ENCODE results near the gene ZNF160. TPM values are rescaled to one million over a fixed set of nuclear protein-coding genes. Genes with fewer than 3 reads are reported as not detected.
A peak's percentile ranks its signal among the peaks of the same experiment; 100 is the strongest.

Gene ZNF160
- total and polyA plus RNA-seq, 2 donors (not counting 1 experiment from before 2014, with no cell fraction given): 21.0 to 28.9 TPM

- no peaks in the 10 kb centered on the region for H4K20me1 ChIP-seq (ENCODE audit: control insufficient read depth, extremely low read depth, insufficient read depth, low read length)
- no peaks in the 10 kb centered on the region for H3K27me3 ChIP-seq (ENCODE audit: control insufficient read depth, insufficient read depth, low read length)
- no peak overlapping the region for H3K27ac ChIP-seq (ENCODE audit: insufficient read depth, low read length)
- no peaks in the 10 kb centered on the region for H3K9me3 ChIP-seq (ENCODE audit: control insufficient read depth, insufficient read depth, low read depth, low read length)
- no peak overlapping the region for H3K4me3 ChIP-seq (replicated peaks in 1 of 4; ENCODE audit: control extremely low read depth in 1 of 4, insufficient read depth in 1 of 4, low read depth in 3 of 4, low read length in 4 of 4)
- no peak overlapping the region for H3K9ac ChIP-seq (ENCODE audit: insufficient read depth, low read length)
- no peak overlapping the region for H2AFZ ChIP-seq (ENCODE audit: low read length)
- no peak overlapping the region for H3K4me2 ChIP-seq (ENCODE audit: extremely low read depth, insufficient read depth, low read length)
- H3K79me2 ChIP-seq (ENCODE audit: control insufficient read depth, insufficient read depth, low read length): no peaks in the 10 kb centered on the region
- H3K36me3 ChIP-seq (ENCODE audit: control insufficient read depth, insufficient read depth, low read length): no peaks in the 10 kb centered on the region
- TF ChIP-seq CTCF (conservative IDR thresholded peaks at IDR 0.05 in 1 of 2, IDR thresholded peaks at IDR 0.05 in 1 of 2; ENCODE audit: low read depth in 1 of 2, low read length in 2 of 2): no peak
- TF ChIP-seq EZH2 (IDR thresholded peaks at IDR 0.05; ENCODE audit: low read length, missing control alignments): no peak
- DNase-seq (ENCODE audit: low read depth in 2 of 2): no peak
- no peaks in the 10 kb centered on the region for H3K4me1 ChIP-seq (ENCODE audit: control insufficient read depth, extremely low read depth, insufficient read depth, low read length)
Observed at GRCh38 chr19:53136432-53136831, 33.2 kb upstream of the ZNF160 start.

DNA sequence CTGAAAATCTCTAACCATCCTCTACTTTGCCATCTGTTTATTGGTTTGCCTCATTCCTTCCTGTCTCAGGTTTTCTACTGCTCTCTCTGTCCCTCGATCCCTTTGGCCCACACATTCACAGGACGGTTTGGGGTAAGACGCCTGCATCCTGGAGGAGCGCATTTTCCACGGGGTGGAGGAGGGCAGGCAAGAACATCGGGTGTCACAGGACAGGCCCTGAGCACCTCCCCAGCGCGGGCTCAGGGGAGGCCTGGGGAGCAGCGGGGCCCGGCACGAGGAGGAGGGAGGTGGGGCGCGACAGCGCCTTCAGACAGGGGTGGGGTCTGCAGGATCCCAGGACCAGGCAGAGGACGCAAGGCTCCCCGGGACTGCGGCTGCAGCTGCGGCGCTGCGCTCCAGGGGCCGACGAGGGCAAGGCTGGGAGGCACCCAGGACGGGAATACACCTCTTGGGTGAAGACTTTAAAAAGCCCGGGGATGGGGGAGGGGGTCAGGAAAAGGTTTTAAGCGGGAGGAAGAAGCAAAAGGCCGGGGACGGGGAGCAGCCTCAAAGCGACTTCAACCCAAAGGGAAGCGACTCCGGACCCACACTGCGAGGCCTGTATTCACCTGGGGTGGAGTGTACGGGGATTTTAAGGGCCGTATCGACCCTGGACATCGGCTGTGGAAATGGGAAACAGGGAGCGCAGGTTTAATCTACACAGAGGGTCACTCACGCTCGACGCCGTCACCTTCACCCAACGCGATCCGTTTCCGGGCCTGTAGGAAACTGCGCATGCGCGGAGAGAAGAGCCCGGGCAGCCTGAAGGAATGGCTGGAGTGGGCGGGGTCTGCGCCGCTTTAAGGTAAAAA, 29.1 kb upstream of the ZNF160 start, which contains the start of gene ZNF415:
Gene ZNF415, minus strand, starts transcription at position 770 of the 851 bp plus-strand sequence. CDS start 10,234 bp downstream, outside the sequence.
- Histone ChIP-seq H3K4me1 (ENCODE audit: control insufficient read depth, extremely low read depth, insufficient read depth, low read length) (no peaks in the 10 kb centered on the region), H2AFZ (ENCODE audit: low read length) (peak within 1 kb of the TSS; percentile 90), H3K4me3 (replicated peaks in 1 of 4; ENCODE audit: control extremely low read depth in 1 of 4, insufficient read depth in 1 of 4, low read depth in 3 of 4, low read length in 4 of 4) (peak within 1 kb of the TSS; percentile 63 to 81 (median 70)), H3K9me3 (ENCODE audit: control insufficient read depth, insufficient read depth, low read depth, low read length) (no peaks in the 10 kb centered on the region), H3K4me2 (ENCODE audit: extremely low read depth, insufficient read depth, low read length) (peak within 1 kb of the TSS; percentile 85), H3K36me3 (ENCODE audit: control insufficient read depth, insufficient read depth, low read length) (no peaks in the 10 kb centered on the region), H3K27ac (ENCODE audit: insufficient read depth, low read length) (peak within 1 kb of the TSS; percentile 63), H3K79me2 (ENCODE audit: control insufficient read depth, insufficient read depth, low read length) (no peaks in the 10 kb centered on the region), H3K9ac (ENCODE audit: insufficient read depth, low read length) (peak within 1 kb of the TSS; percentile 3), H3K27me3 (ENCODE audit: control insufficient read depth, insufficient read depth, low read length) (no peaks in the 10 kb centered on the region), H4K20me1 (ENCODE audit: control insufficient read depth, extremely low read depth, insufficient read depth, low read length) (no peaks in the 10 kb centered on the region)
- peak; percentile 69 to 81 for DNase-seq (ENCODE audit: low read depth in 2 of 2)
- TF ChIP-seq EZH2 (IDR thresholded peaks at IDR 0.05; ENCODE audit: low read length, missing control alignments) (no peak), CTCF (conservative IDR thresholded peaks at IDR 0.05 in 1 of 2, IDR thresholded peaks at IDR 0.05 in 1 of 2; ENCODE audit: low read depth in 1 of 2, low read length in 2 of 2) (no peak)

GRCh38 chr19:53131727-53132126, 28.5 kb upstream of the ZNF160 start:
- no peak for DNase-seq (ENCODE audit: low read depth in 2 of 2)
- H3K9ac ChIP-seq (ENCODE audit: insufficient read depth, low read length): no peak overlapping the region

More at GRCh38 chr19:53131727-53132126, 28.5 kb upstream of the ZNF160 start:
- Histone ChIP-seq H4K20me1 (ENCODE audit: control insufficient read depth, extremely low read depth, insufficient read depth, low read length) (no peaks in the 10 kb centered on the region), H3K4me1 (ENCODE audit: control insufficient read depth, extremely low read depth, insufficient read depth, low read length) (no peaks in the 10 kb centered on the region), H3K4me2 (ENCODE audit: extremely low read depth, insufficient read depth, low read length) (peak overlapping the region; percentile 85), H3K79me2 (ENCODE audit: control insufficient read depth, insufficient read depth, low read length) (no peaks in the 10 kb centered on the region), H3K9me3 (ENCODE audit: control insufficient read depth, insufficient read depth, low read depth, low read length) (no peaks in the 10 kb centered on the region), H3K27me3 (ENCODE audit: control insufficient read depth, insufficient read depth, low read length) (no peaks in the 10 kb centered on the region), H3K4me3 (replicated peaks in 1 of 4; ENCODE audit: control extremely low read depth in 1 of 4, insufficient read depth in 1 of 4, low read depth in 3 of 4, low read length in 4 of 4) (peak overlapping the region; percentile 63 to 81 (median 70)), H2AFZ (ENCODE audit: low read length) (peak overlapping the region; percentile 59), H3K36me3 (ENCODE audit: control insufficient read depth, insufficient read depth, low read length) (no peaks in the 10 kb centered on the region), H3K27ac (ENCODE audit: insufficient read depth, low read length) (no peak overlapping the region)
- TF ChIP-seq CTCF (conservative IDR thresholded peaks at IDR 0.05 in 1 of 2, IDR thresholded peaks at IDR 0.05 in 1 of 2; ENCODE audit: low read depth in 1 of 2, low read length in 2 of 2): no peak
- TF ChIP-seq EZH2 (IDR thresholded peaks at IDR 0.05; ENCODE audit: low read length, missing control alignments): no peak
